HG02970 (cell line): Measurements from ENCODE around the gene ERF.
"Not testable (repeated sequence)": the region's sequence is repeated elsewhere in the genome, so short reads cannot be mapped to it uniquely, and the experiment has no call there.

Experiments
- ATAC-seq: cut with Tn5 transposase; IDR thresholded peaks from one replicate; pipeline ENCODE4 v1.9.1; 2021; ENCODE audit warnings: mild to moderate bottlenecking, moderate library complexity, moderate number of reproducible peaks; ENCODE audit not compliant: unreplicated experiment, low FRiP score

The ERF gene

DNA sequence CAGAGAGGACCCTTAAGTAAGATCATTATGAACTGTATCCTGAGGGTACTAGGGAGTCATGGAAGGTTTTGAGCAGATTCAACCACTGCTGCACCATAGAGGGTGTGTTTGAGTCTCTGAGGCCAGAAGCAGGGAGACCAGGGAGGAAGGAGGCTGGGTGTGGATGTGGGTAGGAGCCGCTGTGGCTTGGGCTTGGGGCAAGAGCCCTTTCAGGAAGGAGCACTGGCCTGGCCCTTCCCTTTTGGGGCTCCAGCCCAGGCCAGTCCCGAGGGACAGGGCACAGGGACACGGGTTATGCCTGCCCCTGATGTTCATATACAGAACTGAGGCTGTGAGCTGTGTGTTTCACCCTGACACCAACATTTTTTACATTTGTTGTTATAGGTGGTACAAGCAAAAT lies 21.4 kb upstream of the ERF start:
- ATAC-seq: no peak

DNA sequence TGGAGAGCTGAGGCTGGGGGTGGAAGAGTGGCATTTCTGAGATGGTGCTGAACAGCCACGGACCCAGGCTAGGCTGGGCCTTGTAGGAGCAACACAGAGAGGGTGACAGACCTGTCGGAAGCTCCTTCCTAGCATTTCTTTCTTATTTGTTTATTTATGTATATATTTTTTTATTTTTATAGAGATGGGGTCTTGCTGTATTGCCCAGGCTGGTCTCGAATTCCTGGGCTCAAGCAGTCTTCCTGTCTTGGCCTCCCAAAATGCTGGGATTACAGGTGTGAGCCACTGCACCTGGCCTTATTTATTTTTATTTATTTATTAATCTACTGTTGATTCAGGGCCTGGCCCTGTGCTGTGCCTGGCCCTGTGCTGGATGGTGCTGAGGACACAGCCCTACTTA lies 20.6 kb upstream of the ERF start:
- ATAC-seq: no peak

DNA sequence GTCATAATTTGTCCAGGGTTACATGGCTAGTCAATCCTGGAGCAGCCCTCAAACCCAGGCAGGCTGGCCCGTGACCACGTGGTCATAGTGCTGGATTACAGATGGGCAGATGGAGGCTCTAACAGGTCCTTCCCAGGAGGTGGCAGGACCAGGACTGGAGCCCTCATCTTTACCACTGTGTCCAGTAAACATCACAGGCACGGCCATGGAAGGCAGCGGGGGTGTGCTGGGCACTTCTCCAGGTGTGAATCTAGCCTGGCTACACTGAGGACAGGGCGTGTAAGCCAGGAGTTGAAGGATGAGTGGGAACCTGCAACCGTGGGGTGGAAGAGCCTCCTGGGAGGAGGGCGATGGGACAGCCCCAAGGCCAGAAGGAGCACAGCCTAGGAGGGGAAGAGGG lies 20.2 kb upstream of the ERF start:
- no peak for ATAC-seq

DNA sequence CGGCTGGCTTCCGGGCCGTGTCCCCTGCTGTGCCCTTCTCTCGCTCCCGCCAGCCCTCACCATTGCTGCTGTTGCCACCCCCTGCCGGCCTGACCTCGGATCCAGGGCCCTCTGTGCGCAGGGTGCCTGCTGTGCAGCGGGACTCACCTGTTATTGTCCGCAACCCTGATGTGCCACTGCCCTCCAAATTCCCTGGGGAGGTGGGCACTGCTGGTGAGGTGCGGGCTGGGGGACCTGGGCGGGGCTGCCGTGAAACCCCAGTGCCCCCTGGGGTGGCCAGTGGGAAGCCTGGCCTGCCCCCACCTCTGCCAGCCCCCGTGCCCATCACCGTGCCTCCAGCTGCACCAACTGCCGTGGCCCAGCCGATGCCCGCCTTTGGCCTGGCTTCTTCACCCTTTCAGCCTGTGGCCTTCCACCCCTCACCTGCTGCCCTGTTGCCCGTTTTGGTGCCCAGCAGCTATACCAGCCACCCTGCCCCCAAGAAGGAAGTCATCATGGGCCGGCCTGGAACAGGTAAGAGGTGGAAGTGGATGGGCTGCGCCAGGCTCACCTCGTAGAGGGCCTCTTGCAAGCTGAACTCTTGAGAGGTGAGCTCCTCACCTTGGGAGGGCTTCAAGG lies 19.2 kb upstream of the ERF start:
- no peak for ATAC-seq

DNA sequence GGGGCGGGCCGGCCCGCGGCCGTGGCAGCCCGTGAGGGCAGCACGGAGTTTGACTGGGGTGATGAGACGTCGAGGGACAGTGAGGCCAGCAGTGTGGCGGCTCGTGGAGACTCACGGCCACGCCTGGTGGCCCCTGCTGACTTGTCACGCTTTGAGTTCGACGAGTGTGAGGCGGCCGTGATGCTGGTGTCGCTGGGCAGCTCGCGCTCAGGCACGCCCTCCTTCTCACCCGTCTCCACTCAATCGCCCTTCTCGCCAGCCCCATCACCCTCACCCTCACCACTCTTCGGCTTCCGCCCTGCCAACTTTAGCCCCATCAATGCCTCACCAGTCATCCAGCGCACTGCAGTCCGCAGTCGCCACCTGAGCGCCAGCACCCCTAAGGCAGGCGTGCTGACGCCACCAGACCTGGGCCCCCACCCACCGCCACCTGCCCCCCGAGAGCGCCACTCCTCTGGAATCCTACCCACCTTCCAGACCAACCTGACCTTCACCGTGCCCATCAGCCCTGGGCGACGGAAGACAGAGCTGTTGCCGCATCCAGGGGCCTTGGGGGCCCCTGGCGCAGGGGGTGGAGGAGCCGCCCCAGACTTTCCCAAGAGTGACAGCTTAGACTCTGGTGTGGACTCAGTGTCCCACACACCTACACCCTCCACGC lies 18.6 kb upstream of the ERF start:
- ATAC-seq: no peak

DNA sequence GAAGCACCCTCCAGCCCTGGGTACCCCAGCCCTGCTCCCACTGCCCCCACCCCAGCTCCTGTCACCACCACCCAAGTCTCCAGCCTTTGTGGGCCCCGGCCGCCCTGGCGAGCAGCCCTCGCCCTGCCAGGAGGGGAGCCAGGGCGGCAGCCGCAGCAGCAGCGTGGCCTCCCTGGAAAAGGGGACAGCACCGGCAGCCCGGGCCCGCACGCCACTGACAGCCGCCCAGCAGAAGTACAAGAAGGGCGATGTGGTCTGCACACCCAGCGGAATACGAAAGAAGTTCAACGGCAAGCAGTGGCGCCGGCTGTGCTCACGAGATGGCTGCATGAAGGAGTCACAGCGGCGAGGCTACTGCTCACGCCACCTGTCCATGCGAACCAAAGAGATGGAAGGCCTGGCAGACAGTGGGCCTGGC lies 18.1 kb upstream of the ERF start:
- ATAC-seq: no peak

DNA sequence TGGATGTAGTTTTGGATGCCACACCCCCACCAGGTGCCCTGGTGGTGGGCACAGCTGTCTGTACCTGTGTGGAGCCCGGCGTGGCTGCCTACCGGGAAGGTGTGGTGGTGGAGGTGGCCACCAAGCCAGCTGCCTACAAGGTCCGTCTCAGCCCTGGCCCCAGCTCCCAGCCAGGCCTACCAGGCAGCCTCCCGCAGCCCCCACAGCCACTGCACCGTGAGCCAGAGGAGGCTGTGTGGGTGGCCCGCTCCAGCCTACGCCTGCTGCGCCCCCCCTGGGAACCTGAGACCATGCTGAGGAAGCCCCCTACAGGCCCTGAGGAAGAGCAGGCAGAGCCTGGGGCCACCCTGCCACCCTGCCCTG lies 17.6 kb upstream of the ERF start:
- no peak for ATAC-seq

DNA sequence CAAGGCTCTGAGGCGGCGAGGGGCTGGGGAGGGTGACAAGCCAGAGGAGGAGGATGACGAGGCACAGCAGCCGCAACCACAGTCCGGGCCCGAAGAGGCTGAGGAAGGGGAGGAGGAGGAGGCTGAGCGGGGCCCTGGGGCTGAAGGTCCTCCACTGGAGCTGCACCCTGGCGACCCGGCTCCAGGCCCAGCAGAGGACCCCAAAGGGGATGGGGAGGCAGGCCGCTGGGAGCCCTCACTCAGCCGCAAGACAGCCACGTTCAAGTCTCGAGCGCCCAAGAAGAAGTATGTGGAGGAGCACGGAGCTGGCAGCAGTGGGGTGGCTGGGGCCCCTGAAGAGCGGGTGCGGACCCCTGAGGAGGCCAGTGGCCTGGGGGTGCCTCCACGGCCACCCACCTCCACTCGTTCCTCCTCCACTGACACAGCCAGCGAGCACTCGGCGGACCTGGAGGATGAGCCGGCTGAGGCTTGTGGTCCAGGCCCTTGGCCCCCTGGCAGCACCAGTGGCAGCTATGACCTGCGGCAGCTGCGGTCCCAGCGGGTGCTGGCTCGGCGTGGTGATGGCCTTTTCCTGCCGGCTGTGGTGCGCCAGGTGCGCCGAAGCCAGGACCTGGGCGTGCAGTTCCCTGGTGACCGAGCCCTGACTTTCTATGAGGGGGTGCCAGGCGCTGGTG lies 17.1 kb upstream of the ERF start:
- no peak for ATAC-seq

DNA sequence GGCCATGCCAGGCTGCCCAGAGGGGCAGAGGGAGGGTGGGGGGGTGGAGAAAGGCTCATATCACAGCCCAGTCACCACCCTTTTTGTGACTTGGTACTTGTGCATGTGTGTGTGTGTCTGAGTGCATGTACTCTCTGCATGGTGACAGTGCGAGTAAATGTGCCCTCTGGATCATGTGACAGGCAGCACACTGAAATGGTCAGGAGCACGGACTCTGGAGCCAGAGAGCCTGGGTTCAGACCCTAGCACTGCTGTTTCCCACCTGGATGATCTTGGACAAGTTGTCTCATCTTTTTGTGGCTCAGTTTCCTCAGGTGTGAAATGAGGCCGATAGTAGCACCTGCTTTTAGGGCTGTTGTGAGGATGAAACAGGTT lies 16.1 kb upstream of the ERF start:
- ATAC-seq: no peak

DNA sequence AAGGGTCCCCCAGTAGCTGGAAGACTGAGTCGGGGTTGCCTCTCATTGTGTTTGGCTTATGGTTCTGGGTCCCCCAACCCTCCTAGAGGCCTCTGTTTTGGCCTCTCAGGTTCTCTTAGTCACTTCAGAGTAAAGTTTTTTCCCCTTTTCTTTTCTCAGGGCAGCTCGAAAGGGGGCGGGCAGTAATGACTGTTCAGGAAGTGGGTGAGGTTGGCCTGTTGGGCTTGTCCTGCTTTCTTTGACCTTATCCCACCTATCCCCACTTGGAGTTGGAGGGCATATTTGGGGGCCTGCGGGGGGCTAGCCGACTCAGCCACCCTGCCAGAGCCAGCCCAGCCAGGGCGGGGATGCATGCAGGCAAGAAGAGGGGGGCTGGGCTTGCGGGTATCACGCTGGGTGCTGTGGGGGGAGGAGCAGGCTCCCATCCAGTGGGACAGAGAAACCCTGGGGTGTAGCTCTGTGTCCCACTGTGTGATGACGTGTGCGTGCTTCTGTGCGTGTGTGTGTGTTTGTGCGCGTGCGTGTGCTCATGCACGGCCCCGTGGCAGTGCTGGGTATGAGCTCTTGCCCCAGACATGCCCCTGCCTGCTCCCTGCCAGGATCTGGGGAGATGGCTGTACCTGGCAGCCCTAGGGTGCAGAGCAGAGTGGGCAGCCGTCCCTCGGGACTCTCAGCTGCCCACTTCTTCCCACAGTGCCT lies 15.6 kb upstream of the ERF start:
- no peak for ATAC-seq

DNA sequence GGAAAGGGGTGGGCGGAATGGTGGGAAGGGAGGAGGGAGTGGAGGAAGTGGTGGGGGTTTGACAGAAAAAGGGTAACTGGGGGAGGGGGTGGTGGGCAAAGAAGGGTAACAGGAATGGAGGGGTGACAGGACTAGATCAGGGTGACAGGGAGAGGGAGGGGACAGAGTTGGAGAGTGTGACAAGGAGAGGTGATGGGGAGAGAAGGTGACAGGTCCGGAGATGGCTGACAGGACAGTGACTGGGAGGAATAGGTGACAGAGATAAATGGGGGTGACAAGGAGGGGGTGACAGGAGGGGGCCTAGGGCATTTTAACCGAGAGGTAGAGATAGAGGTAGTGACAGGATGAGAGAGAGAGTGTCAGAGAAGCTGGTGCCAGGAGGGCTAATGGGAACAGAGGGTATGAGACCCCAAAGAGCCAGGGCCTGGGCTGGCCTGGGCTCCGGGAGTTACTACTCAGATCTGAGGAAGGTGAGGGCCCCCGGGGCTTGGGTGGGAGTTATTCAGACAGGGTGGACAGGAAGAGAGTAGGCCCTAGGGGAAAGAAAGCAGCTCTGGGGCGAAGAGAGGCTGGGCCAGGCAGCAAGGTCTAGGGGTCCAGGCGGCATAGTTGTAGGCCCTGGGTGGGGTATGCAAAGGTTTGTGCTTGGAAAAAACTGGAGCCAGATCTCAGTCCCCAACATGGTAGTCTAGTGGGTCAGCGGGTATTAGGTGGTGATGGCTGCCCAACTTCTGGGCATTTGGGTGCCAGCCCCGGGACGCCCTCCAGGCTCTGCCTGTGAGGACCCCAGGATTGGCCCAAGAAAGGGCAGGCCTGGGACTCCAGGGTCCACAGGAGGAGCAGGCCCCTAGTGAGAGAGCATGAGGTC lies 14.8 kb upstream of the ERF start:
- no peak for ATAC-seq

DNA sequence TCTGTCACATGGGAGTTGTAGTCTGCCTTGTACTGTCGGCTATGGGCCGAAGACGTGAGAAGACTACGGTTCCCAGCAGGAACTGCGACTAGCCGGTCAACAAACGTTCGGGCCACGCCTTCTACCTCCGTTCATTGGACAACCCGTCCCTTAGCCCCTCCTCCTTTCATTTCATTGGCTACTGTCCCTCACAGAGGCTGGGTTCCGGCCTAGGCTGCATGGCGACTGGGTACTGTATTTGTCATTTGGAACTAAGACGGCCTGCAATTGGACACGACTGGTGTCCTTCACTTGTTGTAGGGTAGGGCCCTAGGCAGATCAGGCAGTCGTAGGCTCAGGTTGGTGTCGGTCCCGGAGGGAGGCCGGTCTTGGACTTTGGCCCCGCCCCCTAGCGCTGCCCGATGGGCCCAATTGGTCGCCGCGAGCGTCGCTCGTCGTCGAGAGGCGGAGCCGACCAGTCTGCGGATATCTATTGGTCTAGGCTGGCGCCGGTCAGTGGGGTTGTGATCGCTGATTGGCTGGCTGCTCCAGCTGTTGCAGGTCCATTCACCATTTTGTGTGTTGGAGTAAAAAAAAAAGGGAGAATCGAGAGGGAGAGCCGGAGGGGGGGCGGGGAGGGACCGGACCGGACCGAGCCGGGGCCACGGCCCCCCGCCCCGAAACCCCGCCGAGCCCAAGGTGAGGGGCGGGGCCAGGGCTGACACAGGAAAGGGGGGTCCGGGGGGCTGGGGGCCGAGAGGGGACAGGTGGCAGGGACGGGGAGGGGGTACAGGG lies 14.0 kb upstream of the ERF start, which contains the start of gene CIC:
CIC (plus strand) TSS at position 549 of the 774 bp plus-strand sequence. CDS start 2,532 bp downstream, outside the sequence.
- ATAC-seq: peak; percentile 69

DNA sequence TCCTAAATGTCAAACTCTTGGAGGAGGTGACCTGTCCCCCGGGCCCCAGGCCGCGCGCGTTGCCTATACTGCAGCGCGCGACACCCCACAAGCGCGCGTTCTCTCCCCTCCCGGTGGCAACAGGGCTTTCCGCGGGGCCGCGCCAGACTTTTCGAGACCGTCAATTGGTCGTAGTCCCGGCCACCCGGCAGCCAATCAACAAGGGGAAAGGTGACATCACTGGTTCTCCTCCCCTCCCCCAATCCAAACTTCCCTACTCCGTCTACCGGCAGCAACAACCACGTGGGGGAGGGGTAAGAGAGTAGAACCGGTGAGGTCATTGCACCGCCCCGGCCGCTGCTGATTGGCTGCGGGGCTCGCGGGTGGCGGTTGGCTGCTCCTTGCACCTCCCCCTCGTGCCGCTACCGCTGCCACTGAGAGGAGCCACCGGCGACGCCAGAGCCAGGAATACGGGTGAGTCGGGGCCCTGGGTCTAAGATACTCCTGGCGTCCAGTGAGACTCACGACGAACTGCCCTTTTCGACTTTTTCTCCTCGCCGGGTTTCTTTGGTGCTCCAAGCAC lies 13.3 kb upstream of the ERF start:
- peak; percentile 60 for ATAC-seq

DNA sequence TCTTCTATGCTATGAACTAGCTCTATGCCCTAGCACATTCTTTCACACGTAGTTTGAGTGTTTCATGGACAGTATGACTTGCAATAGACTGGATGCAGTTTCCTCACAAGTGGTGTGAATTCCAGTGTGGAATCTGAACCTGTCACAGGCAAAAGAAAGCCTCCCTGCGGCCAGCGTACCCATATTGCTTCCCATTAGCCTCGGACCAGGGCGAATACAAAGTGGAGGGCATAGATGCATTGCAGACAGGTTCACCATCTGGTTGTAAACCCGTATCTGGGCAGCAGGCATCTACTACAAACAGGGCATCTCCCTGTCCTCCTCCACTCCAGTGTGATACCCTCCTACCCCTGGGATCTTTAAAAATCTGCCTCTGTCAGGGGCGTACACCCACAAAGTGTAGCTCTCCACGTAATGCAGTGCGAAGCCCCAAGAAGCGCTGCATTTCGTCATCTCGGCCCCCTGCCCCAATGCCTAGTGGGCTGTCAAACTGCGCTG lies 12.8 kb upstream of the ERF start:
- no peak for ATAC-seq

DNA sequence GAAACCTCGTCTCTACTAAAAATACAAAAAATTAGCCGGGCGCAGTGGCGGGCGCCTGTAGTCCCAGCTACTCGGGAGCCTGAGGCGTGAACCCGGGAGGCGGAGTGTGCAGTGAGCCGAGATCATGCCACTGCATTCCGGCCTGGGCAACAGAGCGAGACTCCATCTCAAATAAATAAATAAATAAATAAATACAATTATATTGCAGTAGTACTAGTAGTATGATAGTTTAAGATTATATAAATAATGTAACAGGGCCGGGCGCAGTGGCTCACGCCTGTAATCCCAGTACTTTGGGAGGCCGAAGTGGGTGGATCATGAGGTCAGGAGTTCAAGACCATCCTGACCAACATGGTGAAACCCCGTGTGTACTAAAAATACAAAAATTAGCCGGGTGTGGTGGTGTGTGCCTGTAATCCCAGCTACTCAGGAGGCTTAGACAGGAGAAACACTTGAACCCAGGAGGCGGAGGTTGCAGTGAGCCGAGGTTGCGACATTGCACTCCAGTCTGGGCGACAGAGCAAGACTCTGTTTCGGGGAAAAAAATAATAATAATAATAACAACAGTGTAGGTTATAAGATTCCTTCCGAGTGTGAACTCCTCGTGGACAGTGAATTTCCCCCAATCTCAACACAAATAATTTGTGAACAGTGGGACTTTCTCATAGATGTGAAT lies 12.1 kb upstream of the ERF start:
- ATAC-seq: not testable (repeated sequence)

DNA sequence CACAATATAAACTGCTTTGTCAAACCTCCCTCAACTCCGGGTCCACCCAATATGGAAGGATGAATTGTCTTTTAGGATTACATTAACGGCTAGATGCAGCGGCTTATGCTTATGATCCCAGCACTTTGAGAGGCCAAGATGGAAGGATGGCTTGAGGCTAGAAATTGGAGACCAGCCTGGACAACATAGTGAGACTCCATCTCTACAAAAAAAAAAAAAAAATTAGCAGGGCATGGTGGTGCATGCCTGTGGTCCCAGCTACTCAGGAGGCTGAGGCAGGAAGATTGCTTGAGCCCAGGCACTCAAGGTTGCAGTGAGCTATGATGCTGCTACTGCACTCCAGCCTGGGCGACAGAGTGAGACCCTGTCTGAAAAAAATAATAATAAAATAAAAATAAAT lies 11.2 kb upstream of the ERF start:
- not testable (repeated sequence) for ATAC-seq

DNA sequence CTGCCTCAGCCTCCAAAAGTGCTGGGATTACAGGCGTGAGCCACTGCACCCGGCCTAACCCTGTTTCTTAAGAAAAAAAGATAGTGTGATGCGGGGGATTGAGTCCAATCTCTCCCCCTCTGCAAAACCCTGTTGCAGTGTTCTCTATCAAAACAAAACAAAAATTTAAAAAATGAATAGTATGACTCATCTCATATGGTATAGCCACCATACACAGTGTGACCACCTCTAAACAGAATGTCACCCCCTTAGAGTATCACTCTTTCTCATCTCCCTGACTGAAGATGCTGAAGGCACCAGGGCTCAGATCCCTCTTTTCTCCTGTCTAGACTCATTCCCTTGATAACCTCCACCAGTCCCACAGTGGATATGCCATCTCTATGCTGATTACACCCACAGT lies 6.8 kb upstream of the ERF start:
- ATAC-seq: no peak

DNA sequence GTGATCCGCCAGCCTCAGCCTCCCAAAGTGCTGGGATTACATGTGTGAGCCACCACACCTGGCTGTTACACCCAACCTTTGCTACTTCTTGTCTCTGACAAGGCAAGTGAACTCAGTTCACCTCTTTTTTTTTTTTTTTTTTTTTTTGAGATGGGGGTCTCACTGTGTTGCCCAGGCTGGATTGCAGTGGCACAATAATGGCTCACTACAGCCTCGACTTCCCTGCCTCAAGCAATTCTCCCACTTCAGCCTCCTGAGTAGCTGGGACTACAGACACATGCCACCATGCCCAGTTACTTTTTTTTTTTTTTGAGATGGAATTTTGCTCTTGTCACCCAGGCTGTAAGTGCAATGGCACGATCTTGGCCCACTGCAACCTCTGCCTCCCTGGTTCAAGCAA lies 2.9 kb upstream of the ERF start:
- not testable (repeated sequence) for ATAC-seq
